ENCODE data around the gene NEDD4.

- no peak for TF ChIP-seq CTCF (IDR thresholded peaks at IDR 0.05)
- TF ChIP-seq POLR2A (IDR thresholded peaks at IDR 0.05) = no peak
These were observed 120.2 kb downstream of the NEDD4 start for GRCh38 chr15:55873024-55873720.

Measured in Peyer's patch (tissue), 4 donors.